Endothelial cell of umbilical vein (primary cell): ENCODE measurements around the gene LYPD4. TPM values are rescaled to one million over a fixed set of nuclear protein-coding genes. Genes with fewer than 3 reads are reported as not detected.

Source experiments
- BruUV-seq: library from RNA; stranded (reverse); fragments of 400-500 nt; replicated peaks from 2 replicates; lab custom pipeline; 2021; lab: Mats Ljungman, UMichigan
- CTCF ChIA-PET: fragments of 300-600, 350-600 bp; sonication (Branson Sonifier 250); formaldehyde crosslinking; loops from one replicate; lab custom pipeline; 2021; ENCODE audit warnings: antibody characterized with exemption, inconsistent platforms; lab: Charles Lee
- POLR2A ChIA-PET: fragments of 300-600, 350-600 bp; sonication (Branson Sonifier 250); formaldehyde crosslinking; loops from one replicate; lab custom pipeline; 2021; ENCODE audit warnings: antibody characterized with exemption, inconsistent platforms; lab: Charles Lee
- DNase-seq: peaks from one replicate; pipeline ENCODE4 v3.0.0-alpha.2; 2011; ENCODE audit warnings: low read depth, low spot score
- FAIRE-seq: peaks from 2 replicates; lab custom pipeline; 2011; peaks lifted over from hg19 to GRCh38; lab: Jason Lieb, UNC
- H2AFZ ChIP-seq: 2 replicates; pipeline ENCODE4 v1.6.0; 2012; ENCODE audit warnings: low read depth, low read length, control low read depth, inconsistent platforms
- H3K27ac ChIP-seq: 2 replicates; pipeline ENCODE4 v1.5.1; 2011; ENCODE audit warnings: low read depth, mild to moderate bottlenecking, control low read depth, low read length, moderate library complexity; ENCODE audit not compliant: insufficient read depth
- H3K27me3 ChIP-seq, 2 experiments: 2 replicates each; pipeline versions ENCODE4 v1.6.0 to v1.6.1; 2011; ENCODE audit warnings: low read length in 2 of 2, mixed read lengths in 1 of 2; ENCODE audit not compliant: control insufficient read depth in 2 of 2, insufficient read depth in 2 of 2
- H3K36me3 ChIP-seq, 2 experiments: 2 replicates in 1 of 2; 3 replicates in 1 of 2; pipeline ENCODE4 v1.5.1; 2011; ENCODE audit warnings: low read length in 2 of 2, mild to moderate bottlenecking in 1 of 2, moderate library complexity in 1 of 2; ENCODE audit not compliant: control insufficient read depth in 2 of 2, insufficient read depth in 2 of 2; ENCODE audit errors: extremely low read depth in 1 of 2
- H3K4me1 ChIP-seq: 3 replicates; pipeline ENCODE4 v1.5.1; 2011; ENCODE audit warnings: mild to moderate bottlenecking, low read length; ENCODE audit not compliant: control insufficient read depth, insufficient read depth; ENCODE audit errors: extremely low read depth
- H3K4me2 ChIP-seq: 2 replicates; pipeline ENCODE4 v1.6.1; 2011; ENCODE audit warnings: low read length, control low read depth, mixed read lengths; ENCODE audit not compliant: insufficient read depth
- H3K4me3 ChIP-seq, 3 experiments: fragments of 200-600 bp in 1 of 3; sonication (generic), shearing (Covaris generic) in 1 of 3; replicated peaks in 1 of 3; 2 replicates each; pipeline ENCODE4 v1.5.1; 2011 to 2016; ENCODE audit warnings: control low read depth in 3 of 3, low read length in 3 of 3, mild to moderate bottlenecking in 2 of 3, inconsistent platforms in 1 of 3, low read depth in 1 of 3, moderate library complexity in 1 of 3; ENCODE audit not compliant: insufficient read depth in 1 of 3
- H3K79me2 ChIP-seq: 2 replicates; pipeline ENCODE4 v1.6.0; 2012; ENCODE audit warnings: low read length, inconsistent platforms; ENCODE audit not compliant: control insufficient read depth, insufficient read depth
- H3K9ac ChIP-seq: replicated peaks from 2 replicates; pipeline ENCODE3; 2011; ENCODE audit warnings: low read length, control low read depth; ENCODE audit not compliant: insufficient read depth; ENCODE audit errors: extremely low read depth
- H3K9me1 ChIP-seq: replicated peaks from 3 replicates; pipeline ENCODE4 v1.6.0; 2011; ENCODE audit warnings: mild to moderate bottlenecking, low read length; ENCODE audit not compliant: control insufficient read depth, insufficient read depth; ENCODE audit errors: extremely low read depth
- H3K9me3 ChIP-seq: replicated peaks from 2 replicates; pipeline ENCODE4 v1.5.1; 2012; ENCODE audit warnings: low read length, inconsistent platforms; ENCODE audit not compliant: control insufficient read depth, insufficient read depth
- H4K20me1 ChIP-seq: replicated peaks from 2 replicates; pipeline ENCODE3; 2011; ENCODE audit warnings: mild to moderate bottlenecking, low read length; ENCODE audit not compliant: control insufficient read depth, insufficient read depth; ENCODE audit errors: extremely low read depth
- EZH2 ChIP-seq: IDR thresholded peaks from 2 replicates; pipeline ENCODE4 v1.6.1; 2012; ENCODE audit warnings: borderline replicate concordance, low read depth, mild to moderate bottlenecking, moderate library complexity, low read length, inconsistent platforms; ENCODE audit not compliant: severe bottlenecking
- FOS ChIP-seq: IDR thresholded peaks from 2 replicates; pipeline ENCODE4 v1.6.1; 2011; ENCODE audit warnings: mild to moderate bottlenecking, low read length, moderate library complexity, borderline replicate concordance; ENCODE audit not compliant: insufficient read depth
- GATA2 ChIP-seq: IDR thresholded peaks from 2 replicates; pipeline ENCODE4 v1.7.0; 2011; ENCODE audit warnings: low read depth, mild to moderate bottlenecking, moderate library complexity, mixed read lengths, low read length; ENCODE audit not compliant: insufficient read length, insufficient read depth
- JUN ChIP-seq: IDR thresholded peaks from 2 replicates; pipeline ENCODE4 v1.6.1; 2011; ENCODE audit warnings: borderline replicate concordance, low read depth; ENCODE audit not compliant: insufficient read length, insufficient read depth
- MAX ChIP-seq: IDR thresholded peaks from 2 replicates; pipeline ENCODE4 v1.6.1; 2011; ENCODE audit not compliant: insufficient read depth, insufficient read length
- MYC ChIP-seq: IDR thresholded peaks from one replicate; pipeline ENCODE4 v1.6.1; 2011; ENCODE audit warnings: mild to moderate bottlenecking, low read depth, low read length
- POLR2A ChIP-seq: IDR thresholded peaks from 2 replicates; pipeline ENCODE4 v1.6.1; 2012; ENCODE audit warnings: low read depth, mild to moderate bottlenecking, control low read depth, low read length
- POLR2AphosphoS5 ChIP-seq: IDR thresholded peaks from 2 replicates; pipeline ENCODE4 v1.6.1; 2012; ENCODE audit warnings: low read depth, mild to moderate bottlenecking, control low read depth, low read length, moderate library complexity; ENCODE audit not compliant: insufficient read depth
- dilution Hi-C: fragments of 300-500 bp; cut with MboI; formaldehyde crosslinking; loops from one replicate; pipeline ENCODE4 v1.15.0; 2019; ENCODE audit warnings: low sequenced_read_pairs; ENCODE audit not compliant: extremely low pct_ligation_motif_present
- intact Hi-C: fragments of 100-400 bp; cut with micrococcal nuclease; formaldehyde crosslinking; loops from one replicate; pipeline ENCODE4 v1.10.0; 2022
- polyA plus RNA-seq, 4 experiments: library from polyadenylated mRNA; depleted of rRNA in 3 of 4; stranded (reverse) in 3 of 4; unstranded in 1 of 4; fragments of >200 nt; gene quantifications; 2 replicates each; pipeline versions ENCODE4 v1.2.1 to v1.2.3, GENCODE V29; 2011 to 2012; ENCODE audit warnings: missing spikeins in 1 of 4
- total RNA-seq: library from RNA; stranded (reverse); gene quantifications from 2 replicates; pipeline ENCODE4 v1.2.3, GENCODE V29; 2021
- TF ChIP-seq, protein P1 (sequence below), 2 donors: IDR thresholded peaks; 1 replicate in 1 of 2; 2 replicates in 1 of 2; pipeline ENCODE4 v1.5.1; 2011; ENCODE audit warnings: low read length in 2 of 2, mild to moderate bottlenecking in 2 of 2, moderate library complexity in 2 of 2, control low read depth in 1 of 2, inconsistent platforms in 1 of 2, low read depth in 1 of 2; ENCODE audit not compliant: insufficient read depth in 1 of 2; ENCODE audit errors: extremely low read depth in 1 of 2

The LYPD4 gene
- total and polyA plus RNA-seq, 2 donors (not counting 3 experiments of a cell fraction or from before 2014, with no cell fraction given): not detected

DNA sequence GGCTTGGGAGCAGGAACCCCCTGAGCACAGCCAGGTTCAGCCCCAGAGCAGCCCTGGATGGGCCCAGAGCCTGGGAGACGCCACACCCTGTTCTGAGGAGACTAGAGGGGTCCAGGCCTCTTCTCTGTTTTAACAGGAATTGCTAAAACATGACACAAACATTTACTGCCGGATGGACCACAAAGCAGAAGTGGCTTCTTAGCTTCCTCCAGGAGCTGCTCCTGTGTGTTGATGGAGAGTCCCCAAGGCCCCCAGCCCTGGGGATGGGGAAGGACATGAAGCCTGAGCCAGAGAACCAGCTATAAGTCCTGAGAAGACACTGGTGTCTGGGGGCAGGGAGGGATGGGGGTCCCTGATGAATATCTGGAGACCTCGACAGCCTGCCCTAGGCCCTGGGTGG, 33.4 kb downstream of the LYPD4 start:
- no peak overlapping the region for H3K4me2 ChIP-seq
- CTCF ChIA-PET: interaction anchor here (1.0 to 1.8 kb wide), 3 partner anchors 16 to 57 kb away, joined by 5 to 10 read pairs (median 6); partner anchors contain the start of gene CEACAM6
- no peaks in the 10 kb centered on the region for H3K36me3 ChIP-seq
- no peak overlapping the region for H2AFZ ChIP-seq
- H3K27ac ChIP-seq: no peak overlapping the region
- intact Hi-C loops: no loop called here
- H3K27me3 ChIP-seq: no peaks in the 10 kb centered on the region
- DNase-seq: no peak
- TF ChIP-seq EZH2 (no peak), POLR2A (no peak), POLR2AphosphoS5 (no peak)
- H4K20me1 ChIP-seq: no peaks in the 10 kb centered on the region
- no peak for FAIRE-seq
- H3K4me1 ChIP-seq: no peaks in the 10 kb centered on the region
- no peaks in the 10 kb centered on the region for H3K79me2 ChIP-seq
- dilution Hi-C loops: no loop called here
- no peak overlapping the region for H3K4me3 ChIP-seq
- no peaks in the 10 kb centered on the region for H3K9me3 ChIP-seq
- POLR2A ChIA-PET: no interaction called here
- H3K9me1 ChIP-seq: no peaks in the 10 kb centered on the region
- no TSS peak for BruUV-seq
- H3K9ac ChIP-seq: no peak overlapping the region

DNA sequence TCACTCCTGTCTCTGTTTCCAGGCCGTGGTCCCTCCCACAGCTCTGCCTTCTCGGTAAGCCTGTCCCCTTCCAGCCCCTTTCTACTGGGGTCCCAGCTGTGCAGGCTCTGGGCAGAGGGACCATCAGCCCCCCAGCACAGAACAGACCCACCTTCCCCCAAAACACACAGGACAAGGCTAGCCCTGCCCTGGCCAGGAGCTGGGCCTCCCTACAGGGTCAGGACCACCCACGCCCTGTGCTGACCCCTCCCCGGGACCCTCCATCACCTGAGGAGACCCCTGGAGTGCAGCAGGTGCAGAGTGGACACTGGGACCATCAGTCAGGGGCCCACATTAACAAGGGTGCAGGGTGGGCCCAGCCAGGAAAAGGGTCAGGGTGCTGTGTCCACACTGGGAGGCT, 34.2 kb downstream of the LYPD4 start:
- no peak for TF ChIP-seq FOS
- no peak for TF ChIP-seq GATA2
- TF ChIP-seq EZH2: no peak
- TF ChIP-seq, protein P1, sequence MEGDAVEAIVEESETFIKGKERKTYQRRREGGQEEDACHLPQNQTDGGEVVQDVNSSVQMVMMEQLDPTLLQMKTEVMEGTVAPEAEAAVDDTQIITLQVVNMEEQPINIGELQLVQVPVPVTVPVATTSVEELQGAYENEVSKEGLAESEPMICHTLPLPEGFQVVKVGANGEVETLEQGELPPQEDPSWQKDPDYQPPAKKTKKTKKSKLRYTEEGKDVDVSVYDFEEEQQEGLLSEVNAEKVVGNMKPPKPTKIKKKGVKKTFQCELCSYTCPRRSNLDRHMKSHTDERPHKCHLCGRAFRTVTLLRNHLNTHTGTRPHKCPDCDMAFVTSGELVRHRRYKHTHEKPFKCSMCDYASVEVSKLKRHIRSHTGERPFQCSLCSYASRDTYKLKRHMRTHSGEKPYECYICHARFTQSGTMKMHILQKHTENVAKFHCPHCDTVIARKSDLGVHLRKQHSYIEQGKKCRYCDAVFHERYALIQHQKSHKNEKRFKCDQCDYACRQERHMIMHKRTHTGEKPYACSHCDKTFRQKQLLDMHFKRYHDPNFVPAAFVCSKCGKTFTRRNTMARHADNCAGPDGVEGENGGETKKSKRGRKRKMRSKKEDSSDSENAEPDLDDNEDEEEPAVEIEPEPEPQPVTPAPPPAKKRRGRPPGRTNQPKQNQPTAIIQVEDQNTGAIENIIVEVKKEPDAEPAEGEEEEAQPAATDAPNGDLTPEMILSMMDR (IDR thresholded peaks at IDR 0.05; ENCODE audit: extremely low read depth in 1 of 2, insufficient read depth in 1 of 2, low read depth in 1 of 2, low read length in 2 of 2): no peak
- no peak for TF ChIP-seq MAX
- no peak for TF ChIP-seq POLR2AphosphoS5
- no peak for TF ChIP-seq JUN
- no peak for TF ChIP-seq MYC
- TF ChIP-seq POLR2A: no peak
- H3K4me2 ChIP-seq: no peak overlapping the region
- no peak overlapping the region for H3K4me3 ChIP-seq
- CTCF ChIA-PET: interaction anchor here (1.0 to 1.8 kb wide), 3 partner anchors 15 to 56 kb away, joined by 5 to 10 read pairs (median 6); partner anchors contain the start of gene CEACAM6
- POLR2A ChIA-PET: no interaction called here
- no peaks in the 10 kb centered on the region for H3K79me2 ChIP-seq
- no peaks in the 10 kb centered on the region for H3K36me3 ChIP-seq
- FAIRE-seq: no peak
- H2AFZ ChIP-seq: no peak overlapping the region
- H3K27ac ChIP-seq: no peak overlapping the region
- H3K9me1 ChIP-seq: no peaks in the 10 kb centered on the region
- H3K4me1 ChIP-seq: no peaks in the 10 kb centered on the region
- no peaks in the 10 kb centered on the region for H3K27me3 ChIP-seq
- no TSS peak for BruUV-seq
- H3K9me3 ChIP-seq: no peaks in the 10 kb centered on the region
- intact Hi-C loops (no loop called here), dilution Hi-C loops (no loop called here)
- no peak overlapping the region for H3K9ac ChIP-seq
- DNase-seq: no peak
- H4K20me1 ChIP-seq: no peaks in the 10 kb centered on the region
